Smooth muscle cell (in vitro differentiated cells): ENCODE data around the gene ELL2. TPM values are rescaled to one million over a fixed set of nuclear protein-coding genes. Genes with fewer than 3 reads are reported as not detected.
A peak's percentile ranks its signal among the peaks of the same experiment; 100 is the strongest.

ENCODE experiments used
- DNase-seq: peaks from one replicate; lab custom pipeline; 2025; ENCODE audit not compliant: unreplicated experiment; lab: John Stamatoyannopoulos, UW
- H2AFZ ChIP-seq: fragments of 200-600 bp; sonication (generic); 2 replicates; pipeline ENCODE4 v1.6.0; 2016; ENCODE audit warnings: antibody characterized with exemption, low read depth, mild to moderate bottlenecking
- H3F3A ChIP-seq: fragments of 200-600 bp; sonication (generic); 2 replicates; pipeline ENCODE4 v1.6.0; 2017; ENCODE audit warnings: antibody characterized with exemption, low read depth
- H3K27ac ChIP-seq: fragments of 200-600 bp; sonication (generic); 2 replicates; pipeline ENCODE4 v1.5.1; 2016; ENCODE audit warnings: low read depth, mild to moderate bottlenecking
- H3K27me3 ChIP-seq: fragments of 200-600 bp; sonication (generic); 2 replicates; pipeline ENCODE4 v1.6.1; 2016; ENCODE audit warnings: low read depth, mild to moderate bottlenecking
- H3K36me3 ChIP-seq: fragments of 200-600 bp; sonication (generic); 2 replicates; pipeline ENCODE4 v1.5.1; 2016; ENCODE audit warnings: low read depth
- H3K4me1 ChIP-seq: fragments of 200-600 bp; sonication (generic); 2 replicates; pipeline ENCODE4 v1.5.1; 2016; ENCODE audit warnings: low read depth
- H3K4me2 ChIP-seq: fragments of 200-600 bp; sonication (generic); 2 replicates; pipeline ENCODE4 v1.6.0; 2016; ENCODE audit warnings: mild to moderate bottlenecking
- H3K4me3 ChIP-seq: fragments of 200-600 bp; sonication (generic); 2 replicates; pipeline ENCODE4 v1.5.1; 2016; ENCODE audit warnings: mild to moderate bottlenecking
- H3K79me2 ChIP-seq: fragments of 200-600 bp; sonication (generic); 2 replicates; pipeline ENCODE4 v1.6.0; 2016; ENCODE audit warnings: low read depth, mild to moderate bottlenecking
- H3K9ac ChIP-seq: fragments of 200-600 bp; sonication (generic); 2 replicates; pipeline ENCODE4 v1.6.0; 2016; ENCODE audit warnings: low read depth
- H3K9me3 ChIP-seq: fragments of 200-600 bp; sonication (generic); replicated peaks from 2 replicates; pipeline ENCODE4 v1.5.1; 2016; ENCODE audit warnings: low read depth
- H4K20me1 ChIP-seq: fragments of 200-600 bp; sonication (generic); 2 replicates; pipeline ENCODE4 v1.6.0; 2016; ENCODE audit warnings: low read depth
- WGBS: methylation state at CpG from one replicate; pipeline ENCODE4 v1.1.7; 2016; ENCODE audit warnings: low lambda C conversion rate; 5-methylcytosine and 5-hydroxymethylcytosine counted together
- polyA plus RNA-seq: library from polyadenylated mRNA; unstranded; fragments of >200 nt; fragmentation: Nextera tagmentation; extraction: Ambion mirVana; gene quantifications from 2 replicates; pipeline ENCODE4 v1.2.1, GENCODE V29; 2016
- total RNA-seq: library from RNA; depleted of rRNA; stranded (reverse); fragments of >200 nt; gene quantifications from 2 replicates; pipeline ENCODE4 v1.2.3, GENCODE V29; 2014
- TF ChIP-seq, protein P1 (sequence below): fragments of 200-600 bp; sonication (generic); IDR thresholded peaks from 2 replicates; pipeline ENCODE4 v1.5.1; 2017; ENCODE audit warnings: borderline replicate concordance, mild to moderate bottlenecking, antibody characterized with exemption; ENCODE audit not compliant: insufficient read depth, poor library complexity, severe bottlenecking

The ELL2 gene
- total and polyA plus RNA-seq, 2 experiments from 2014 or later, result 14.4 to 49.9 TPM

DNA sequence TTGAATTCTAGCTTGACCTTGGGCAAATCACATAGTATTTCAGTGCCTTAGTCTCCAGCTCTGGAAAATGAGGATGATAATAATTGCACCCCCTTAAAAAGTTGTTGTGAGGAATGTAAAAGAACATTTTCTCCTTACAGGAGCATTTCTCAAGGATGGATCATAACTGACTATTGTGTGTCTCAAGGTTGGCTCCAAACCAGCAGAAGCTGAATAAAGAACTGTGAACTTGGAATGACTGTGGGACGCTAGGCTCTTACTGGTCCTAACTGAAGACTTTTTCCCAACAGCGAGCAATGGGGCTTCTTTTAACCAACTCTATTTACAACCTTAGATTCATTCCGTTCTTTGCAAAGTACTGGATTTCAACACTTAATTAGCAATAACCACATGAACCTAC lies 113.0 kb downstream of the ELL2 start:
- H3K27ac ChIP-seq, result no peak overlapping the region
- H3K27me3 ChIP-seq, result no peaks in the 10 kb centered on the region
- H3K36me3 ChIP-seq, result no peaks in the 10 kb centered on the region
- no peak overlapping the region for H3K4me3 ChIP-seq
- WGBS, result 86% methylated on average over 3 of the region's 3 CpGs
- no peaks in the 10 kb centered on the region for H3K79me2 ChIP-seq
- H3K9me3 ChIP-seq, result no peaks in the 10 kb centered on the region
- H3K4me2 ChIP-seq, result no peak overlapping the region
- no peak overlapping the region for H3K9ac ChIP-seq
- H3K4me1 ChIP-seq, result no peaks in the 10 kb centered on the region
- no peaks in the 10 kb centered on the region for H3F3A ChIP-seq
- no peaks in the 10 kb centered on the region for H4K20me1 ChIP-seq
- no peak overlapping the region for H2AFZ ChIP-seq
- DNase-seq, result no peak
- TF ChIP-seq, protein P1, sequence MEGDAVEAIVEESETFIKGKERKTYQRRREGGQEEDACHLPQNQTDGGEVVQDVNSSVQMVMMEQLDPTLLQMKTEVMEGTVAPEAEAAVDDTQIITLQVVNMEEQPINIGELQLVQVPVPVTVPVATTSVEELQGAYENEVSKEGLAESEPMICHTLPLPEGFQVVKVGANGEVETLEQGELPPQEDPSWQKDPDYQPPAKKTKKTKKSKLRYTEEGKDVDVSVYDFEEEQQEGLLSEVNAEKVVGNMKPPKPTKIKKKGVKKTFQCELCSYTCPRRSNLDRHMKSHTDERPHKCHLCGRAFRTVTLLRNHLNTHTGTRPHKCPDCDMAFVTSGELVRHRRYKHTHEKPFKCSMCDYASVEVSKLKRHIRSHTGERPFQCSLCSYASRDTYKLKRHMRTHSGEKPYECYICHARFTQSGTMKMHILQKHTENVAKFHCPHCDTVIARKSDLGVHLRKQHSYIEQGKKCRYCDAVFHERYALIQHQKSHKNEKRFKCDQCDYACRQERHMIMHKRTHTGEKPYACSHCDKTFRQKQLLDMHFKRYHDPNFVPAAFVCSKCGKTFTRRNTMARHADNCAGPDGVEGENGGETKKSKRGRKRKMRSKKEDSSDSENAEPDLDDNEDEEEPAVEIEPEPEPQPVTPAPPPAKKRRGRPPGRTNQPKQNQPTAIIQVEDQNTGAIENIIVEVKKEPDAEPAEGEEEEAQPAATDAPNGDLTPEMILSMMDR, result no peak

DNA sequence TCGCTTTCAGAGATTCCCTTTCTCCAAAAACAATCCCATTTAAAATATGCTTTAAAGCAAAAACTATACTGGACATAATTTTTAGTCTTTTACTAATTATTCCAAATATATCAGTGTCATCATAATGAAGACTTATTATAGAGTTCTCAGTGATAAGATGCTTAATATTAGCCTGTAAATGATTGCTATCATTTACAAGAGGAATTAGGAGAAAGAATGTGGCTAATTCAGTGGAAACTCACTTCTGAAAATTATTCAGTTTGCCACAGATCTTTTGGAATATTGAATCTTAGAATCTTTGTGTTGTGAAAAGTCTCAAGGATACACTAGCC lies 114.4 kb downstream of the ELL2 start:
- no peak overlapping the region for H3K9ac ChIP-seq
- H3K9me3 ChIP-seq, result no peaks in the 10 kb centered on the region
- no peaks in the 10 kb centered on the region for H3F3A ChIP-seq
- H3K79me2 ChIP-seq, result no peaks in the 10 kb centered on the region
- H3K27me3 ChIP-seq, result no peaks in the 10 kb centered on the region
- H3K4me3 ChIP-seq, result no peak overlapping the region
- no peak overlapping the region for H3K4me2 ChIP-seq
- no peaks in the 10 kb centered on the region for H3K36me3 ChIP-seq
- WGBS, result 4% methylated on average over 1 of the region's 1 CpG
- H4K20me1 ChIP-seq, result no peaks in the 10 kb centered on the region
- no peak for DNase-seq
- no peak overlapping the region for H3K27ac ChIP-seq
- no peaks in the 10 kb centered on the region for H3K4me1 ChIP-seq
- H2AFZ ChIP-seq, result no peak overlapping the region
- TF ChIP-seq, protein P1, result no peak

DNA sequence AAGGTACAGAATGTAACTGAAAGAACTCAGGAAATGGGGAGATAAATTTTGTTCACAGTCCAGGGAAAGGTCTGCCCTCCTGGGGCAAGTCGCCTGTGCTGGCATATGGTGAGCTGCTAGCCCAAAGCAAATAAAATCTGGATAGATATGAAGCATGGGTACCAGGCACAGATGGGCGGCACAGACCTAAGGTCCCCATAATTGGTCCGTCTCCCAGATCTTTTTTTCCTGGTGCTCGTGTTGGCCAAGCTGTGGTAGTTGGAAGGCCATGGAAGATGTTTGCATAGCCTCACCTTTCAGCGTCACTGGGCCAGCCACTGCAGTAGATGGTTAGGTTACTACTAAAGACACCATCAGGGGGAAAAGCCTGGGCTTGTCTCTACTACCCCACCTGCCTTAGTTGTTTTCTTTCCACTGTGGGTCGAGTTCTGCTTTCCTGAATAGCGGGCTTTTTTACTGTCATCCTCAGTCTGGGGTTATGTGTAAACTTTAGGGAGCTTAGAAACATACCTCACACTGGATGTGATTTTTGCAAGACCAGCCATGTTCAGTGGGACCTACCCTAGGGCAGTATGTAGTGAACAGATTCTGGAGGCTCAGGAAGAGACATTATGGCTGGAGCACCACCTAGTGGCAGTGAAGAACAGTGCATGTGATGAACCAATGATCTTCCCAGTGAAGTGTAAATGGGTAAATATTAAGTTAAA lies 114.9 kb downstream of the ELL2 start:
- no peaks in the 10 kb centered on the region for H3K79me2 ChIP-seq
- H3K4me1 ChIP-seq, result no peaks in the 10 kb centered on the region
- H3K9ac ChIP-seq, result no peak overlapping the region
- no peaks in the 10 kb centered on the region for H3K27me3 ChIP-seq
- peak overlapping the region; percentile 54 for H2AFZ ChIP-seq
- DNase-seq, result no peak
- H4K20me1 ChIP-seq, result no peaks in the 10 kb centered on the region
- no peaks in the 10 kb centered on the region for H3K36me3 ChIP-seq
- no peak overlapping the region for H3K4me3 ChIP-seq
- H3F3A ChIP-seq, result no peaks in the 10 kb centered on the region
- no peak overlapping the region for H3K4me2 ChIP-seq
- 74% methylated on average over 7 of the region's 7 CpGs for whole genome bisulfite sequencing
- TF ChIP-seq, protein P1, result peak; percentile 97
- no peak overlapping the region for H3K27ac ChIP-seq
- no peaks in the 10 kb centered on the region for H3K9me3 ChIP-seq

DNA sequence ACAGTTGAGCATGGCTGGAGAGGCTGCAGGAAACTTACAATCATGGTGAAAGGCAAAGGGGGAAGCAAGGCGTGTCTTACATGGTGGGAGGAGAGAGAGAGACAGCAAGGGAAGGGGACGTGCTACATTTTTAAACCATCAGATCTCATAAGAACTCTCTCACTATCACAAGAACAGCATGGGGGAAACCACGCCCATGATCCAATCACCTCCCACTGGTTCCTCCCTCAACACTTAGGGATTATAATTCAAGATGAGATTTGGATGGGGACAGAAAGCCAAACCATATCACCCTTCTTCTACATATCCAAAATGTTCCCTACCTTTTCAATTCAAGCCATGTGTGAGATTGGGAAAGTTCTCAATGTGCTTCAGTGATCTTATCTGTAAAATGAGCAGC lies 116.3 kb downstream of the ELL2 start:
- Histone ChIP-seq H3F3A (no peaks in the 10 kb centered on the region), H2AFZ (no peak overlapping the region), H3K4me3 (no peak overlapping the region), H3K36me3 (no peaks in the 10 kb centered on the region), H3K27me3 (no peaks in the 10 kb centered on the region), H3K9ac (no peak overlapping the region), H3K27ac (no peak overlapping the region), H3K4me1 (no peaks in the 10 kb centered on the region), H3K79me2 (no peaks in the 10 kb centered on the region), H3K4me2 (no peak overlapping the region), H4K20me1 (no peaks in the 10 kb centered on the region), H3K9me3 (no peaks in the 10 kb centered on the region)
- WGBS, result 89% methylated on average over 3 of the region's 3 CpGs
- DNase-seq, result no peak
- TF ChIP-seq, protein P1, result no peak
